HG03097 (cell line): ENCODE data around the gene CTLA4.

Experiments used
- ATAC-seq: cut with Tn5 transposase; IDR thresholded peaks from one replicate; pipeline ENCODE4 v1.9.1; 2021; ENCODE audit not compliant: unreplicated experiment, low FRiP score

Gene CTLA4

GRCh38 chr2:203867561-203868200 lies at the start of gene CTLA4:
TSS of gene CTLA4 (plus strand) at chr2:203867771. CDS start at chr2:203867943, 172 bp downstream.
- ATAC-seq = no peak

- no peak for ATAC-seq
These were observed 48.9 kb upstream of the CTLA4 start for GRCh38 chr2:203818656-203819055.

GRCh38 chr2:203819434-203820133 lies 48.0 kb upstream of the CTLA4 start:
- no peak for ATAC-seq

- peak; percentile 73 for ATAC-seq
These were observed 46.6 kb upstream of the CTLA4 start for GRCh38 chr2:203820969-203821368.

- no peak for ATAC-seq
These were observed 45.3 kb upstream of the CTLA4 start for GRCh38 chr2:203822240-203822639.

- ATAC-seq = no peak
These were observed 44.4 kb upstream of the CTLA4 start for GRCh38 chr2:203823173-203823572.

GRCh38 chr2:203824057-203824456 lies 43.5 kb upstream of the CTLA4 start:
- ATAC-seq = no peak

GRCh38 chr2:203824603-203825002 lies 43.0 kb upstream of the CTLA4 start:
- ATAC-seq = no peak

GRCh38 chr2:203826704-203827103 lies 40.9 kb upstream of the CTLA4 start:
- ATAC-seq = no peak

- no peak for ATAC-seq
These were observed 37.1 kb upstream of the CTLA4 start for GRCh38 chr2:203830304-203831055.

GRCh38 chr2:203835420-203835819 lies 32.2 kb upstream of the CTLA4 start:
- ATAC-seq = no peak

GRCh38 chr2:203835892-203836800 lies 31.4 kb upstream of the CTLA4 start:
- ATAC-seq = no peak

- ATAC-seq = no peak
These were observed 26.8 kb upstream of the CTLA4 start for GRCh38 chr2:203840655-203841205.

GRCh38 chr2:203841654-203842053 lies 25.9 kb upstream of the CTLA4 start:
- no peak for ATAC-seq

- no peak for ATAC-seq
These were observed 25.2 kb upstream of the CTLA4 start for GRCh38 chr2:203842373-203842772.

GRCh38 chr2:203846490-203847105 lies 21.0 kb upstream of the CTLA4 start:
- no peak for ATAC-seq

GRCh38 chr2:203849010-203849409 lies 18.6 kb upstream of the CTLA4 start:
- no peak for ATAC-seq

- no peak for ATAC-seq
These were observed 14.8 kb upstream of the CTLA4 start for GRCh38 chr2:203852760-203853159.

GRCh38 chr2:203853271-203853670 lies 14.3 kb upstream of the CTLA4 start:
- no peak for ATAC-seq

GRCh38 chr2:203853722-203854121 lies 13.8 kb upstream of the CTLA4 start:
- no peak for ATAC-seq
